ENCODE measurements around the gene NFIB.

NFIB gene

DNA sequence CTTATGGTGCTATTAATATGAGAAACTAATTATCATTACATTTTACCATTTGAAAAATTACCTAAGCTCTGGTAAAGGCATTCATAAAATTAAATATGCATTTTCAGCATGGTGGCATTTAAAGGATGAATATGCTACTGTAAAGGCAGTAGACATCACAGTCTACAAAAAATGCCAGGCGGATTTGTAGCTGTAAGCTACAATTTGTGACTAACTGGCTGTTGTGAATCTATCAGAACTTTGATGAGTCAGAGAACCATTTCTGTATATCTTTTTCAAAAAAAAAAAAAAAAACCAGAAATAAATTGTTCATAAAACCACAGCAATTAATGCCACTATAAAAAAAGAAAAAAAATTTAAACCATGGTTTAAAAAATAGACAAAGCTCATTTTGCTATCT, 186.3 kb downstream of the NFIB start:
- H3K4me3 ChIP-seq (ENCODE audit: low read depth, low read length) = no peak overlapping the region
- TF ChIP-seq, protein P1, sequence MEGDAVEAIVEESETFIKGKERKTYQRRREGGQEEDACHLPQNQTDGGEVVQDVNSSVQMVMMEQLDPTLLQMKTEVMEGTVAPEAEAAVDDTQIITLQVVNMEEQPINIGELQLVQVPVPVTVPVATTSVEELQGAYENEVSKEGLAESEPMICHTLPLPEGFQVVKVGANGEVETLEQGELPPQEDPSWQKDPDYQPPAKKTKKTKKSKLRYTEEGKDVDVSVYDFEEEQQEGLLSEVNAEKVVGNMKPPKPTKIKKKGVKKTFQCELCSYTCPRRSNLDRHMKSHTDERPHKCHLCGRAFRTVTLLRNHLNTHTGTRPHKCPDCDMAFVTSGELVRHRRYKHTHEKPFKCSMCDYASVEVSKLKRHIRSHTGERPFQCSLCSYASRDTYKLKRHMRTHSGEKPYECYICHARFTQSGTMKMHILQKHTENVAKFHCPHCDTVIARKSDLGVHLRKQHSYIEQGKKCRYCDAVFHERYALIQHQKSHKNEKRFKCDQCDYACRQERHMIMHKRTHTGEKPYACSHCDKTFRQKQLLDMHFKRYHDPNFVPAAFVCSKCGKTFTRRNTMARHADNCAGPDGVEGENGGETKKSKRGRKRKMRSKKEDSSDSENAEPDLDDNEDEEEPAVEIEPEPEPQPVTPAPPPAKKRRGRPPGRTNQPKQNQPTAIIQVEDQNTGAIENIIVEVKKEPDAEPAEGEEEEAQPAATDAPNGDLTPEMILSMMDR (IDR thresholded peaks at IDR 0.05; ENCODE audit: borderline replicate concordance, insufficient read depth, low read depth, low read length) = no peak

DNA sequence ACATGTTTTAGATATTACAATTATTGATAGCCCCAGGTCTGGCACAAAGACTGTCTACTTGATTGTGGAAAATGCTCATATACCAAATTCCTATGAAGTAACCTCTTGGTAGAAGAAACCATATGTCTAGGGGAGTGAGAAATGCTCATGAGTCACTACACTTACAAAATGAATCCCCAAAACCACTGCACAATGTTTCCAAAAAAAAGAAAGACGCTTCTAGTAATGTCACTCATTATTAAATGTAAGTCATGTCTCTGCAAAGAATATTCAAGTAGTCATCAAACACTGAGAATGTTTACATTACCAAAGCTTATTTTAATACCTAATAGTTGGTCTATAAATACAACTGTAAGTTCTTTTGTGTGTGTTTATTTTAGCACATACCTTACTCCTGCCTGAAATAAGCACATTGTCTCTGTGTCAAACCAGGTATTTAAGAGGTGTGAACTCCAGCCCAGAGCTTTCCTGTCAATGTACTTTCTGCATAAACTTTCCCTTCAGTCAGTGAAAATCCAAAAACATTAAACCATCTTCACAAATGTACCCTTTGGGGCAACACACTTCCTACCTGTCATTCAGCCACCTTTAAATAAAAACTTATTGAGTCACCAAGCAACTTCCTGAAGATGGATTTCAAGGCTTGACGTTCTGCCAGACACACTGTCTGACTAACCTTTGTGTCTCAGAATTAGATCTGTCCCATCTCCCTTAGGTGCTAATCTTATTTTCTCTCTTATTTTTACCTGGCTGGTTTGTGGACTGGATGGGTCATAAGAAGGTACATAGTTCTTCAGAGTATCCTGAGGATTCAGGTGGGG, 194.0 kb downstream of the NFIB start:
- H3K4me3 ChIP-seq (ENCODE audit: low read depth, low read length) = no peak overlapping the region
- TF ChIP-seq, protein P1 (IDR thresholded peaks at IDR 0.05; ENCODE audit: borderline replicate concordance, insufficient read depth, low read depth, low read length) = no peak

DNA sequence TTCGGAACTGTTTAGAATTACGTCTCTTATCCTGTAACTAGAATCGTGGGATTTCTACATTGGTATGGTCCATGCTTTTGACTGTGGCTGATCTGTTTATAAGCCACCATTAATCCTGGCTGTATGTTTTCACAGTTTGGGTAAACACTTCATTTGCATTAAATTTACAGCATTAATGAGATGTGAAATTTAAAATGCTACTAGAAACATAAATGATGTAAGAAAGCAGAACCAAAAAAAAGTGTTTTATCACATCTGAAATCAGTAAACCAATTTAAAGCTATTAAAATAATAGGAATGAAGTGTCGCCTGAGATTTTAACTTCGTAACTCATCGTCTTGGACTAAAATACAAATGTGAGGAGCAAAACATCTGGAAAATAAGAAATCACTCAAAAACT, 201.7 kb downstream of the NFIB start:
- no peak overlapping the region for H3K4me3 ChIP-seq (ENCODE audit: low read depth, low read length)
- TF ChIP-seq, protein P1 (IDR thresholded peaks at IDR 0.05; ENCODE audit: borderline replicate concordance, insufficient read depth, low read depth, low read length) = no peak

DNA sequence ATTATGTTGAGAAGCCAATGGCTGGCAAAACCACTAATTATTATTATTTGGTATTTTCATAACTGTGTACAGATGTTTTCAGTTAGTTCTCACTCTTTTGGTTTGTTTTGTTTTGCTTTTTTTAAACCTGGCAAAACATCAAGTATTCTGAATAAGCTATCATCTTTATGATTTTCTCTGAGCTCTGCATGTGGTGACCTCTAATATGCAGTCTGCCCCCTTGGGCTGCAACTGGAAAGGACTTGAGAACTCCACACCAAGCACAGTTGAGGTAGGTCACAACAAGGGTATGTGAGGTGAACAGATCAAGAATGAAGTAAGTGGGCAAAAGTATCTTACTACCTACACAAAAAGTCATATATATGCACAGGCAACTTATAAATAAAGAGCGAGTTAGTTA, 202.2 kb downstream of the NFIB start:
- TF ChIP-seq, protein P1 (IDR thresholded peaks at IDR 0.05; ENCODE audit: borderline replicate concordance, insufficient read depth, low read depth, low read length) = no peak

GRCh38 chr9:14107977-14108376, 206.0 kb downstream of the NFIB start:
- TF ChIP-seq, protein P1 (IDR thresholded peaks at IDR 0.05; ENCODE audit: borderline replicate concordance, insufficient read depth, low read depth, low read length) = no peak
- H3K4me3 ChIP-seq (ENCODE audit: low read depth, low read length) = no peak overlapping the region

More for the DNA sequence above, 202.2 kb downstream of the NFIB start:
- no peak overlapping the region for H3K4me3 ChIP-seq (ENCODE audit: low read depth, low read length)

- TF ChIP-seq, protein P1 (IDR thresholded peaks at IDR 0.05; ENCODE audit: borderline replicate concordance, insufficient read depth, low read depth, low read length) = no peak
Observed at GRCh38 chr9:14107495-14107894, 206.4 kb downstream of the NFIB start.

GRCh38 chr9:14106699-14107098, 207.2 kb downstream of the NFIB start:
- TF ChIP-seq, protein P1 (IDR thresholded peaks at IDR 0.05; ENCODE audit: borderline replicate concordance, insufficient read depth, low read depth, low read length) = no peak
- no peak overlapping the region for H3K4me3 ChIP-seq (ENCODE audit: low read depth, low read length)

More at GRCh38 chr9:14107495-14107894, 206.4 kb downstream of the NFIB start:
- no peak overlapping the region for H3K4me3 ChIP-seq (ENCODE audit: low read depth, low read length)
